K562 (cell line): ENCODE results near the gene GNAI3. TPM values are rescaled to one million over a fixed set of nuclear protein-coding genes. Genes with fewer than 3 reads are reported as not detected.

Experiments used
- ATAC-seq: fragments of 200-7000 bp; cut with Tn5 transposase; 3 replicates; pipeline ENCODE4 v1.9.1; 2020; ENCODE audit warnings: moderate library complexity
- BruUV-seq: library from RNA; stranded (reverse); fragments of 400-500 nt; replicated peaks from 2 replicates; lab custom pipeline; 2021; lab: Mats Ljungman, UMichigan
- CTCF ChIA-PET: fragments of 300-600 bp; formaldehyde crosslinking; extraction: SDS; loops from one replicate; lab custom pipeline; 2021; ENCODE audit warnings: low intra/inter-chr PET ratio; lab: Yijun Ruan, JAX
- POLR2A ChIA-PET: fragments of 300-600, 350-650 bp; sonication (Branson Sonifier 250); formaldehyde crosslinking; extraction: SDS; loops from one replicate; lab custom pipeline; 2021; ENCODE audit warnings: antibody characterized with exemption, inconsistent platforms; lab: Yijun Ruan, JAX
- DNase-seq, 4 experiments: peaks; one replicate each; pipeline versions ENCODE4 v3.0.0 to v3.0.0-alpha.2; 2011 to 2018; ENCODE audit warnings: low spot score in 3 of 4, mixed read lengths in 3 of 4; ENCODE audit errors: extremely low read depth in 1 of 4
- FAIRE-seq: peaks from 2 replicates; lab custom pipeline; 2011; peaks lifted over from hg19 to GRCh38; lab: Jason Lieb, UNC
- H2AFZ ChIP-seq: 2 replicates; pipeline ENCODE4 v1.6.0; 2011; ENCODE audit warnings: low read depth, low read length, control low read depth, inconsistent platforms
- H3K27ac ChIP-seq: fragments of 200-600 bp; 3 replicates; pipeline ENCODE4 v1.8.0; 2011; ENCODE audit warnings: low read depth, mild to moderate bottlenecking, control low read depth, inconsistent platforms, low read length, moderate library complexity, mixed read lengths; ENCODE audit errors: extremely low read depth
- H3K27me3 ChIP-seq, 2 experiments: fragments of 300-600 bp in 1 of 2; 2 replicates in 1 of 2; 3 replicates in 1 of 2; pipeline versions ENCODE4 v1.6.0 to v1.8.0; 2011; ENCODE audit warnings: inconsistent platforms in 2 of 2, low read length in 2 of 2, mild to moderate bottlenecking in 1 of 2, mixed read lengths in 1 of 2, moderate library complexity in 1 of 2; ENCODE audit not compliant: control insufficient read depth in 2 of 2, insufficient read depth in 2 of 2
- H3K36me3 ChIP-seq: fragments of 300-600 bp; 3 replicates; pipeline ENCODE4 v1.8.0; 2011; ENCODE audit warnings: mild to moderate bottlenecking, low read length, inconsistent platforms; ENCODE audit not compliant: control insufficient read depth, insufficient read depth
- H3K4me1 ChIP-seq, 2 experiments: fragments of 200-600 bp in 1 of 2; replicated peaks in 1 of 2; 2 replicates in 1 of 2; 3 replicates in 1 of 2; pipeline versions ENCODE4 v1.5.1 to v1.8.0; 2011; ENCODE audit warnings: inconsistent platforms in 2 of 2, low read length in 2 of 2, mild to moderate bottlenecking in 1 of 2, mixed read lengths in 1 of 2, moderate library complexity in 1 of 2; ENCODE audit not compliant: control insufficient read depth in 2 of 2, insufficient read depth in 2 of 2
- H3K4me2 ChIP-seq: 2 replicates; pipeline ENCODE4 v1.6.1; 2011; ENCODE audit warnings: low read length, control low read depth, inconsistent platforms, mixed read lengths; ENCODE audit not compliant: insufficient read depth
- H3K4me3 ChIP-seq: fragments of 200-600 bp; sonication (generic), shearing (Covaris generic); 2 replicates; pipeline ENCODE4 v1.5.1; 2016; ENCODE audit warnings: control low read depth, inconsistent platforms
- H3K79me2 ChIP-seq: fragments of 200-600 bp; 3 replicates; pipeline ENCODE4 v1.8.0; 2011; ENCODE audit warnings: low read length, inconsistent platforms; ENCODE audit not compliant: control insufficient read depth, insufficient read depth
- H3K9ac ChIP-seq, 2 experiments: 2 replicates each; pipeline versions ENCODE4 v1.6.0 to v1.6.1; 2011; ENCODE audit warnings: low read depth in 2 of 2, low read length in 2 of 2, control low read depth in 1 of 2, inconsistent platforms in 1 of 2, mild to moderate bottlenecking in 1 of 2, mixed read lengths in 1 of 2; ENCODE audit not compliant: insufficient read depth in 1 of 2
- H3K9me1 ChIP-seq: one replicate; pipeline ENCODE4 v1.6.0; 2011; ENCODE audit warnings: inconsistent platforms, mild to moderate bottlenecking, low read length, moderate library complexity; ENCODE audit not compliant: control insufficient read depth, insufficient read depth
- H3K9me3 ChIP-seq: replicated peaks from 2 replicates; pipeline ENCODE4 v1.5.1; 2011; ENCODE audit warnings: low read depth, low read length, inconsistent platforms; ENCODE audit not compliant: control insufficient read depth, insufficient read depth
- H4K20me1 ChIP-seq: replicated peaks from 2 replicates; pipeline ENCODE4 v1.6.1; 2011; ENCODE audit warnings: low read length, inconsistent platforms, mixed read lengths; ENCODE audit not compliant: control insufficient read depth, insufficient read depth
- DIDO1 ChIP-seq: fragments of 450-650 bp; IDR thresholded peaks from 2 replicates; pipeline ENCODE4 v1.6.1; 2016; ENCODE audit warnings: low read depth, missing biosample characterization, missing genetic modification characterization
- GTF2E2 ChIP-seq: fragments of 200-800 bp; sonication (Bioruptor generic); IDR thresholded peaks from 2 replicates; pipeline ENCODE4 v1.6.1; 2016; ENCODE audit warnings: missing genetic modification characterization, missing compliant biosample characterization
- HMGXB4 ChIP-seq: sonication (generic); formaldehyde crosslinking; IDR thresholded peaks from 2 replicates; pipeline ENCODE4 v1.8.1; 2023; ENCODE audit warnings: mild to moderate bottlenecking, missing genetic modification reagents
- ILK ChIP-seq: fragments of 450-650 bp; IDR thresholded peaks from 2 replicates; pipeline ENCODE4 v1.6.1; 2016; ENCODE audit warnings: missing genetic modification characterization, low read depth, mild to moderate bottlenecking, missing compliant biosample characterization, moderate library complexity, borderline replicate concordance
- MAZ ChIP-seq, 2 experiments: fragments of 450-650 bp in 1 of 2; sonication (generic) in 1 of 2; formaldehyde crosslinking; IDR thresholded peaks in 1 of 2; conservative IDR thresholded peaks in 1 of 2; 2 replicates each; pipeline versions ENCODE4 v1.4.0 to v1.5.0; 2020; ENCODE audit warnings: mild to moderate bottlenecking in 1 of 2, missing genetic modification reagents in 1 of 2
- MCM3 ChIP-seq: fragments of 450-650 bp; IDR thresholded peaks from 2 replicates; pipeline ENCODE4 v1.6.1; 2016
- NFYB ChIP-seq: IDR thresholded peaks from 2 replicates; pipeline ENCODE4 v1.6.1; 2011; ENCODE audit warnings: mild to moderate bottlenecking, moderate library complexity; ENCODE audit not compliant: insufficient read length; ENCODE audit errors: extremely low read depth
- SIX5 ChIP-seq, 2 experiments: IDR thresholded peaks; 2 replicates each; pipeline ENCODE4 v1.6.1; 2011; ENCODE audit warnings: low read length in 2 of 2, borderline replicate concordance in 1 of 2, low read depth in 1 of 2, mild to moderate bottlenecking in 1 of 2, moderate library complexity in 1 of 2; ENCODE audit not compliant: insufficient read depth in 1 of 2
- SRSF9 ChIP-seq: fragments of 200-400 bp; formaldehyde crosslinking; IDR thresholded peaks from 2 replicates; pipeline ENCODE4 v1.6.1; 2017; ENCODE audit warnings: low read depth, low read length, borderline replicate concordance
- TARDBP ChIP-seq: fragments of 450-650 bp; IDR thresholded peaks from 2 replicates; pipeline ENCODE4 v1.6.1; 2016
- TFAM ChIP-seq: fragments of 250-450 bp; sonication (Bioruptor Pico); conservative IDR thresholded peaks from 2 replicates; pipeline ENCODE4 v1.5.0; 2021; ENCODE audit warnings: mild to moderate bottlenecking, moderate library complexity
- USF1 ChIP-seq: sonication (generic); formaldehyde crosslinking; IDR thresholded peaks from 2 replicates; pipeline ENCODE4 v1.9.0; 2022; ENCODE audit warnings: mild to moderate bottlenecking, missing genetic modification reagents
- ZKSCAN8 ChIP-seq: fragments of 200-800 bp; sonication (Bioruptor generic); IDR thresholded peaks from 2 replicates; pipeline ENCODE4 v1.6.1; 2016; ENCODE audit warnings: missing genetic modification characterization, missing compliant biosample characterization
- ZNF146 ChIP-seq: IDR thresholded peaks from one replicate; pipeline ENCODE4 v1.6.1; 2018; ENCODE audit warnings: missing compliant biosample characterization; ENCODE audit not compliant: unreplicated experiment
- ZNF644 ChIP-seq: fragments of 200-800 bp; sonication (Bioruptor generic); IDR thresholded peaks from 2 replicates; pipeline ENCODE4 v1.6.1; 2016; ENCODE audit warnings: low read depth, missing genetic modification characterization, missing compliant biosample characterization
- WGBS: fragments of 100-300 bp; shearing (Covaris generic); methylation state at CpG from one replicate; pipeline ENCODE4 v1.1.6; 2016; ENCODE audit warnings: low coverage, mixed read lengths; ENCODE audit not compliant: insufficient coverage; ENCODE audit errors: missing lambda C conversion rate; 5-methylcytosine and 5-hydroxymethylcytosine counted together
- in situ Hi-C: fragments of 300-500 bp; cut with MboI; formaldehyde crosslinking; loops from 4 replicates; pipeline ENCODE4 v1.15.0; 2018; ENCODE audit warnings: inconsistent platforms, mixed read lengths
- intact Hi-C: fragments of 100-400 bp; cut with micrococcal nuclease; formaldehyde crosslinking; loops from 2 replicates; pipeline ENCODE4 v1.14.2; 2022
- polyA plus RNA-seq, 8 experiments: library from polyadenylated mRNA; depleted of rRNA in 4 of 8; stranded (reverse) in 5 of 8; unstranded in 3 of 8; fragments of >200 nt; fragmentation: Nextera tagmentation in 2 of 8; fragmentation: Illumina TruSeq in 1 of 8; extraction: Ambion mirVana in 2 of 8; extraction: Trizol in 1 of 8; gene quantifications; 2 replicates each; pipeline versions ENCODE4 v1.2.1 to v1.2.3, GENCODE V29; 2011 to 2014; ENCODE audit warnings: inconsistent platforms in 1 of 8, missing spikeins in 1 of 8
- total RNA-seq, 7 experiments: library from RNA; depleted of rRNA in 6 of 7; stranded (reverse); fragments of >200 nt in 6 of 7; fragmentation: Illumina TruSeq in 2 of 7; extraction: Trizol in 2 of 7; gene quantifications; 2 replicates each; pipeline versions ENCODE4 v1.2.1 to v1.2.3, GENCODE V29; 2011 to 2021; ENCODE audit warnings: low replicate concordance in 1 of 7

Gene GNAI3
- total and polyA plus RNA-seq, 9 of the 15 experiments (the other 6 are each of a cell fraction or from before 2014, with no cell fraction given) = 6.3 to 13.2 (median 8.9) TPM

- CTCF ChIA-PET = interaction anchor here (0.6 kb wide), 1 partner anchor 27 kb away, joined by 3 read pairs; no protein-coding TSS in a partner anchor
- WGBS = 90% methylated on average over 2 of the region's 2 CpGs
- no TSS peak for BruUV-seq
- no peak for DNase-seq
- Histone ChIP-seq H3K27me3 (no peaks in the 10 kb centered on the region), H3K9ac (no peak overlapping the region), H3K9me1 (no peaks in the 10 kb centered on the region), H4K20me1 (no peaks in the 10 kb centered on the region), H3K4me3 (no peak overlapping the region), H2AFZ (no peak overlapping the region), H3K27ac (no peak overlapping the region), H3K79me2 (no peaks in the 10 kb centered on the region), H3K36me3 (peaks cover 78% of the 10 kb centered on the region), H3K4me1 (no peaks in the 10 kb centered on the region), H3K4me2 (no peak overlapping the region), H3K9me3 (no peaks in the 10 kb centered on the region)
- TF ChIP-seq HMGXB4 (CRISPR knock-in tag) (no peak), ZNF644 (tag) (no peak), SRSF9 (no peak), TFAM (CRISPR knock-in tag) (no peak), SIX5 (IDR thresholded peaks at IDR 0.05; ENCODE audit: borderline replicate concordance in 1 of 2, insufficient read depth in 1 of 2, low read depth in 1 of 2, low read length in 2 of 2) (no peak), MCM3 (no peak), ILK (tag) (no peak), MAZ (CRISPR knock-in tag; conservative IDR thresholded peaks at IDR 0.05 in 1 of 2, IDR thresholded peaks at IDR 0.05 in 1 of 2) (no peak), USF1 (no peak), GTF2E2 (tag) (no peak), DIDO1 (no peak), NFYB (no peak), ZKSCAN8 (CRISPR knock-in tag) (no peak), TARDBP (no peak), ZNF146 (CRISPR knock-in tag) (no peak)
- in situ Hi-C loops (no loop called here), intact Hi-C loops (no loop called here)
- POLR2A ChIA-PET = no interaction called here
- no peak for FAIRE-seq
- ATAC-seq = no peak
Observed at GRCh38 chr1:109582021-109582420, 33.6 kb downstream of the GNAI3 start.
